Loucy (cell line): Measurements from ENCODE around the gene MEGF10.

Experiments
- H2AFZ ChIP-seq: fragments of 200-600 bp; sonication (generic); 2 replicates; pipeline ENCODE4 v1.6.0; 2016; ENCODE audit warnings: antibody characterized with exemption, mild to moderate bottlenecking, low read length, moderate library complexity
- H3F3A ChIP-seq: fragments of 200-600 bp; 2 replicates; pipeline ENCODE4 v1.6.0; 2016; ENCODE audit warnings: antibody characterized with exemption, low read depth, mild to moderate bottlenecking
- H3K27me3 ChIP-seq: fragments of 200-600 bp; sonication (generic); 2 replicates; pipeline ENCODE4 v1.6.1; 2014; ENCODE audit warnings: low read length, mild to moderate bottlenecking; ENCODE audit not compliant: insufficient read depth, poor library complexity, severe bottlenecking
- H3K36me3 ChIP-seq: fragments of 200-600 bp; sonication (generic); 2 replicates; pipeline ENCODE4 v1.6.1; 2016; ENCODE audit warnings: low read length; ENCODE audit not compliant: insufficient read depth
- H3K4me1 ChIP-seq: fragments of 200-600 bp; sonication (generic); 2 replicates; pipeline ENCODE4 v1.5.1; 2014; ENCODE audit warnings: low read length, mild to moderate bottlenecking; ENCODE audit not compliant: insufficient read depth, poor library complexity, severe bottlenecking
- H3K4me2 ChIP-seq: fragments of 200-600 bp; sonication (generic); 2 replicates; pipeline ENCODE4 v1.6.0; 2014; ENCODE audit warnings: antibody characterized with exemption, low read length, low read depth, mild to moderate bottlenecking; ENCODE audit not compliant: poor library complexity, severe bottlenecking
- H3K4me3 ChIP-seq: fragments of 200-600 bp; sonication (generic); 2 replicates; pipeline ENCODE4 v1.5.1; 2014; ENCODE audit warnings: low read length, mild to moderate bottlenecking, mixed read lengths; ENCODE audit not compliant: poor library complexity, severe bottlenecking
- H3K79me2 ChIP-seq: fragments of 200-600 bp; sonication (generic); 2 replicates; pipeline ENCODE4 v1.6.1; 2014; ENCODE audit warnings: low read length; ENCODE audit not compliant: insufficient read depth
- H3K9ac ChIP-seq: fragments of 200-600 bp; sonication (generic); 2 replicates; pipeline ENCODE4 v1.6.0; 2014; ENCODE audit warnings: mild to moderate bottlenecking, low read depth, low read length, moderate library complexity; ENCODE audit not compliant: poor library complexity, severe bottlenecking
- H3K9me2 ChIP-seq: fragments of 200-600 bp; sonication (generic); replicated peaks from 2 replicates; pipeline ENCODE4 v1.6.1; 2016; ENCODE audit warnings: low read depth, low read length, mixed read lengths
- H3K9me3 ChIP-seq: fragments of 200-600 bp; sonication (generic); 2 replicates; pipeline ENCODE4 v1.6.1; 2014; ENCODE audit warnings: mild to moderate bottlenecking, antibody characterized with exemption, low read length, low read depth; ENCODE audit not compliant: insufficient read depth
- H4K20me1 ChIP-seq: fragments of 200-600 bp; sonication (generic); 2 replicates; pipeline ENCODE4 v1.6.0; 2014; ENCODE audit warnings: antibody characterized with exemption, low read length, mild to moderate bottlenecking; ENCODE audit not compliant: insufficient read depth, poor library complexity, severe bottlenecking
- EZH2phosphoT487 ChIP-seq: fragments of 200-600 bp; IDR thresholded peaks from 2 replicates; pipeline ENCODE4 v1.6.1; 2018; ENCODE audit warnings: antibody characterized with exemption, mild to moderate bottlenecking, moderate library complexity, borderline replicate concordance
- TF ChIP-seq, protein P1 (sequence below): fragments of 200-600 bp; sonication (generic); conservative IDR thresholded peaks from 2 replicates; pipeline ENCODE4 v1.5.1; 2014; ENCODE audit warnings: mild to moderate bottlenecking, antibody characterized with exemption, low read length

Gene MEGF10

GRCh38 chr5:127343866-127344265 is 53.3 kb downstream of the MEGF10 start:
- H3K4me1 ChIP-seq = no peaks in the 10 kb centered on the region
- H2AFZ ChIP-seq = no peak overlapping the region
- no peaks in the 10 kb centered on the region for H3K27me3 ChIP-seq
- no peaks in the 10 kb centered on the region for H3K79me2 ChIP-seq
- H3K9me3 ChIP-seq = no peaks in the 10 kb centered on the region
- H3K4me2 ChIP-seq = no peak overlapping the region
- H3K9ac ChIP-seq = no peak overlapping the region
- no peaks in the 10 kb centered on the region for H4K20me1 ChIP-seq
- TF ChIP-seq EZH2phosphoT487 = no peak
- TF ChIP-seq, protein P1, sequence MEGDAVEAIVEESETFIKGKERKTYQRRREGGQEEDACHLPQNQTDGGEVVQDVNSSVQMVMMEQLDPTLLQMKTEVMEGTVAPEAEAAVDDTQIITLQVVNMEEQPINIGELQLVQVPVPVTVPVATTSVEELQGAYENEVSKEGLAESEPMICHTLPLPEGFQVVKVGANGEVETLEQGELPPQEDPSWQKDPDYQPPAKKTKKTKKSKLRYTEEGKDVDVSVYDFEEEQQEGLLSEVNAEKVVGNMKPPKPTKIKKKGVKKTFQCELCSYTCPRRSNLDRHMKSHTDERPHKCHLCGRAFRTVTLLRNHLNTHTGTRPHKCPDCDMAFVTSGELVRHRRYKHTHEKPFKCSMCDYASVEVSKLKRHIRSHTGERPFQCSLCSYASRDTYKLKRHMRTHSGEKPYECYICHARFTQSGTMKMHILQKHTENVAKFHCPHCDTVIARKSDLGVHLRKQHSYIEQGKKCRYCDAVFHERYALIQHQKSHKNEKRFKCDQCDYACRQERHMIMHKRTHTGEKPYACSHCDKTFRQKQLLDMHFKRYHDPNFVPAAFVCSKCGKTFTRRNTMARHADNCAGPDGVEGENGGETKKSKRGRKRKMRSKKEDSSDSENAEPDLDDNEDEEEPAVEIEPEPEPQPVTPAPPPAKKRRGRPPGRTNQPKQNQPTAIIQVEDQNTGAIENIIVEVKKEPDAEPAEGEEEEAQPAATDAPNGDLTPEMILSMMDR = no peak
- H3K4me3 ChIP-seq = no peak overlapping the region
- no peaks in the 10 kb centered on the region for H3K36me3 ChIP-seq
- no peaks in the 10 kb centered on the region for H3F3A ChIP-seq
- H3K9me2 ChIP-seq = no peaks in the 10 kb centered on the region

DNA sequence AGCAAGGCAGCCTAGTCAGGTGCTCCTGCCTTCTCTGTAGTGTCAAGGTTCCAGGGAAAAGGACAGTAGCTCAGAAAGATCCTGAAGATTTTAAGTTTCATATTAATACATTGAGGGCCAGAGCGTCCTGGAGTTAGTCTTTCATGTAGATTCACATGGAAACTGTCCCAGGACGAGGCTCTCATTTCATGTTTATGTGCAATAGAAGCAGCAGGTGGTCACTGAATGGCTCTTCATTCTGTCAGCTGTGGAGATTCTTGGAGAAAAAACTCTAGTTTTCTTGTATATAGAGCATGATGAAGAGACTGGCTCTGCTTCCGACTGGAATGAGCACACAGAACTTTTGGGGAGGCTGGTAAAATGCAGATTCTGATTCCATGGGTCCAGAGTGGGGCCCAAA is 54.3 kb downstream of the MEGF10 start:
- no peaks in the 10 kb centered on the region for H3K36me3 ChIP-seq
- no peaks in the 10 kb centered on the region for H3K9me3 ChIP-seq
- no peaks in the 10 kb centered on the region for H3K9me2 ChIP-seq
- no peaks in the 10 kb centered on the region for H3F3A ChIP-seq
- no peaks in the 10 kb centered on the region for H3K27me3 ChIP-seq
- H4K20me1 ChIP-seq = no peaks in the 10 kb centered on the region
- no peaks in the 10 kb centered on the region for H3K79me2 ChIP-seq
- H3K9ac ChIP-seq = no peak overlapping the region
- TF ChIP-seq, protein P1 = no peak
- no peak for TF ChIP-seq EZH2phosphoT487
- no peak overlapping the region for H3K4me3 ChIP-seq
- H3K4me2 ChIP-seq = no peak overlapping the region
- H2AFZ ChIP-seq = no peak overlapping the region
- H3K4me1 ChIP-seq = no peaks in the 10 kb centered on the region

DNA sequence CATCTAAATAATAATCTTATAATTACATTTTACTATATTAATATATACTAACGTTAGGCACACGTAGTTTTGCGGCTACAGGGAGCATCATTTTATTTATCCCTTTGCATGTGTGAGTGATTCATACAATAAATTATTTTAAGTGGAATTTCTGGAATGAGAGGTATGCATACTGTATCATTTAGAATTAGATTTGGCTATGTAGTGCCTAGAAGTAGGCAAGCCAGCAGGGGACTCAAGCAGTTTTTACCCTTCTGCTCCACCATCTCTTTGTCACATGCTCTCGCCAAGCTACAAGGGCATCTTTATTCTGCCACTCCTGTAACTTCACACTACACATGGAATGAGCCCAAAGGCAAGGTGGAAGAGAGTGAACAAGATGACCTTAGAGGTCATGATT is 60.8 kb downstream of the MEGF10 start:
- no peaks in the 10 kb centered on the region for H3F3A ChIP-seq
- H3K36me3 ChIP-seq = no peaks in the 10 kb centered on the region
- H3K4me2 ChIP-seq = no peak overlapping the region
- H3K9me3 ChIP-seq = no peaks in the 10 kb centered on the region
- H3K27me3 ChIP-seq = no peaks in the 10 kb centered on the region
- no peak overlapping the region for H3K9ac ChIP-seq
- TF ChIP-seq EZH2phosphoT487 = no peak
- TF ChIP-seq, protein P1 = no peak
- H3K9me2 ChIP-seq = no peaks in the 10 kb centered on the region
- H4K20me1 ChIP-seq = no peaks in the 10 kb centered on the region
- no peaks in the 10 kb centered on the region for H3K79me2 ChIP-seq
- no peaks in the 10 kb centered on the region for H3K4me1 ChIP-seq
- H2AFZ ChIP-seq = no peak overlapping the region
- H3K4me3 ChIP-seq = no peak overlapping the region
